Osteoblast (primary cell): Measurements from ENCODE around the gene CIBAR2. TPM values are rescaled to one million over a fixed set of nuclear protein-coding genes. Genes with fewer than 3 reads are reported as not detected.

Source experiments
- DNase-seq: peaks from one replicate; pipeline ENCODE4 v3.0.0; 2011; ENCODE audit warnings: low spot score, mixed read lengths; ENCODE audit not compliant: insufficient read length; ENCODE audit errors: missing footprints
- H2AFZ ChIP-seq: 2 replicates; pipeline ENCODE4 v1.6.0; 2011; ENCODE audit warnings: mild to moderate bottlenecking, low read length
- H3K27ac ChIP-seq: 2 replicates; pipeline ENCODE4 v1.5.1; 2011; ENCODE audit warnings: mild to moderate bottlenecking, low read depth, low read length, moderate library complexity
- H3K27me3 ChIP-seq: 2 replicates; pipeline ENCODE4 v1.6.0; 2012; ENCODE audit warnings: mild to moderate bottlenecking, control low read depth, inconsistent platforms, low read length, moderate library complexity; ENCODE audit not compliant: insufficient read depth
- H3K36me3 ChIP-seq: 2 replicates; pipeline ENCODE4 v1.5.1; 2011; ENCODE audit warnings: mild to moderate bottlenecking, low read length, control low read depth, moderate library complexity; ENCODE audit not compliant: insufficient read depth
- H3K4me1 ChIP-seq: 2 replicates; pipeline ENCODE4 v1.5.1; 2011; ENCODE audit warnings: mild to moderate bottlenecking, low read length, control low read depth, moderate library complexity; ENCODE audit not compliant: insufficient read depth
- H3K4me2 ChIP-seq: 2 replicates; pipeline ENCODE4 v1.6.0; 2011; ENCODE audit warnings: mild to moderate bottlenecking, low read length; ENCODE audit not compliant: insufficient read depth
- H3K4me3 ChIP-seq: fragments of 200-600 bp; sonication (generic); 3 replicates; pipeline ENCODE4 v1.5.1; 2012; ENCODE audit warnings: mild to moderate bottlenecking, low read length, inconsistent platforms; ENCODE audit not compliant: insufficient read depth
- H3K79me2 ChIP-seq: 2 replicates; pipeline ENCODE4 v1.6.0; 2012; ENCODE audit warnings: mild to moderate bottlenecking, low read length, control low read depth, inconsistent platforms; ENCODE audit not compliant: insufficient read depth
- H3K9me3 ChIP-seq: 2 replicates; pipeline ENCODE4 v1.5.1; 2011; ENCODE audit warnings: low read depth, low read length, control low read depth
- H4K20me1 ChIP-seq: 2 replicates; pipeline ENCODE4 v1.6.0; 2012; ENCODE audit warnings: mild to moderate bottlenecking, low read length, control low read depth; ENCODE audit not compliant: insufficient read depth
- CTCF ChIP-seq: IDR thresholded peaks from 2 replicates; pipeline ENCODE4 v1.5.1; 2011; ENCODE audit warnings: mild to moderate bottlenecking, low read depth, low read length, moderate library complexity; ENCODE audit errors: extremely low read depth
- total RNA-seq: library from RNA; depleted of rRNA; stranded (reverse); fragments of >200 nt; gene quantifications from 2 replicates; pipeline ENCODE4 v1.2.3, GENCODE V29; 2012

CIBAR2 gene
- total RNA-seq, 1 donor: under 0.01 TPM

GRCh38 chr16:85146922-85147651 lies 34.8 kb upstream of the CIBAR2 start:
- no peaks in the 10 kb centered on the region for H3K36me3 ChIP-seq
- H3K79me2 ChIP-seq: no peaks in the 10 kb centered on the region
- H3K4me1 ChIP-seq: peaks cover 17% of the 10 kb centered on the region
- no peak for TF ChIP-seq CTCF
- H4K20me1 ChIP-seq: no peaks in the 10 kb centered on the region
- H3K4me3 ChIP-seq: no peak overlapping the region
- H3K27me3 ChIP-seq: no peaks in the 10 kb centered on the region
- H2AFZ ChIP-seq: no peak overlapping the region
- H3K4me2 ChIP-seq: no peak overlapping the region
- peak; percentile 75 for DNase-seq
- H3K9me3 ChIP-seq: no peaks in the 10 kb centered on the region
- no peak overlapping the region for H3K27ac ChIP-seq

GRCh38 chr16:85146532-85146797 lies 34.2 kb upstream of the CIBAR2 start:
- Histone ChIP-seq H3K4me1 (peaks cover 15% of the 10 kb centered on the region), H3K36me3 (no peaks in the 10 kb centered on the region), H3K9me3 (no peaks in the 10 kb centered on the region), H3K27ac (no peak overlapping the region), H4K20me1 (no peaks in the 10 kb centered on the region), H3K4me3 (no peak overlapping the region), H3K27me3 (no peaks in the 10 kb centered on the region), H3K79me2 (no peaks in the 10 kb centered on the region), H3K4me2 (no peak overlapping the region), H2AFZ (no peak overlapping the region)
- peak; percentile 80 for DNase-seq
- TF ChIP-seq CTCF: no peak

GRCh38 chr16:85145734-85146531 lies 33.7 kb upstream of the CIBAR2 start:
- DNase-seq: peak; percentile 65
- Histone ChIP-seq H3K4me1 (peaks cover 10% of the 10 kb centered on the region), H3K79me2 (no peaks in the 10 kb centered on the region), H3K4me3 (no peak overlapping the region), H3K36me3 (no peaks in the 10 kb centered on the region), H3K4me2 (no peak overlapping the region), H3K9me3 (no peaks in the 10 kb centered on the region), H4K20me1 (no peaks in the 10 kb centered on the region), H3K27me3 (no peaks in the 10 kb centered on the region), H2AFZ (no peak overlapping the region), H3K27ac (no peak overlapping the region)
- TF ChIP-seq CTCF: no peak

GRCh38 chr16:85145188-85145587 lies 32.9 kb upstream of the CIBAR2 start:
- Histone ChIP-seq H3K27me3 (no peaks in the 10 kb centered on the region), H3K4me3 (no peak overlapping the region), H2AFZ (no peak overlapping the region), H4K20me1 (no peaks in the 10 kb centered on the region), H3K4me1 (peaks cover 6% of the 10 kb centered on the region), H3K4me2 (no peak overlapping the region), H3K27ac (no peak overlapping the region), H3K36me3 (no peaks in the 10 kb centered on the region), H3K9me3 (no peaks in the 10 kb centered on the region), H3K79me2 (no peaks in the 10 kb centered on the region)
- TF ChIP-seq CTCF: no peak
- peak; percentile 56 for DNase-seq
